GM15510 (cell line): ENCODE data around the gene ARFGEF2.

Experiments used
- POLR2A ChIP-seq: IDR thresholded peaks from 3 replicates; pipeline ENCODE4 v1.6.1; 2011; ENCODE audit warnings: borderline replicate concordance; ENCODE audit not compliant: insufficient read length; ENCODE audit errors: extremely low read depth

ARFGEF2 gene

GRCh38 chr20:48892049-48892470, 29.5 kb upstream of the ARFGEF2 start:
- TF ChIP-seq POLR2A, result no peak

- TF ChIP-seq POLR2A, result no peak
Measured at GRCh38 chr20:48892891-48893290, 28.6 kb upstream of the ARFGEF2 start.

GRCh38 chr20:48893374-48893773, 28.1 kb upstream of the ARFGEF2 start:
- TF ChIP-seq POLR2A, result no peak

GRCh38 chr20:48897305-48898010, 24.1 kb upstream of the ARFGEF2 start:
- no peak for TF ChIP-seq POLR2A

GRCh38 chr20:48898210-48898609, 23.3 kb upstream of the ARFGEF2 start:
- TF ChIP-seq POLR2A, result no peak

GRCh38 chr20:48898896-48899530, 22.5 kb upstream of the ARFGEF2 start:
- no peak for TF ChIP-seq POLR2A

- TF ChIP-seq POLR2A, result no peak
Measured at GRCh38 chr20:48899881-48900280, 21.6 kb upstream of the ARFGEF2 start.

GRCh38 chr20:48901326-48901725, 20.2 kb upstream of the ARFGEF2 start:
- no peak for TF ChIP-seq POLR2A

GRCh38 chr20:48903705-48904104, 17.8 kb upstream of the ARFGEF2 start:
- no peak for TF ChIP-seq POLR2A

- TF ChIP-seq POLR2A, result no peak
Measured at GRCh38 chr20:48904566-48905296, 16.8 kb upstream of the ARFGEF2 start.

- no peak for TF ChIP-seq POLR2A
Measured at GRCh38 chr20:48905297-48905647, 16.2 kb upstream of the ARFGEF2 start.

GRCh38 chr20:48906221-48906877, 15.2 kb upstream of the ARFGEF2 start:
- TF ChIP-seq POLR2A, result no peak

- TF ChIP-seq POLR2A, result no peak
Measured at GRCh38 chr20:48908656-48909319, 12.7 kb upstream of the ARFGEF2 start.

- no peak for TF ChIP-seq POLR2A
Measured at GRCh38 chr20:48909910-48910309, 11.6 kb upstream of the ARFGEF2 start.
